Kasumi-1 (cell line): ENCODE results near the gene EIF4E2.

Experiments used
- DNase-seq, 2 experiments: peaks; one replicate each; lab custom pipeline; 2025; lab: John Stamatoyannopoulos, UW

Gene EIF4E2, protein sequence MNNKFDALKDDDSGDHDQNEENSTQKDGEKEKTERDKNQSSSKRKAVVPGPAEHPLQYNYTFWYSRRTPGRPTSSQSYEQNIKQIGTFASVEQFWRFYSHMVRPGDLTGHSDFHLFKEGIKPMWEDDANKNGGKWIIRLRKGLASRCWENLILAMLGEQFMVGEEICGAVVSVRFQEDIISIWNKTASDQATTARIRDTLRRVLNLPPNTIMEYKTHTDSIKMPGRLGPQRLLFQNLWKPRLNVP

DNA sequence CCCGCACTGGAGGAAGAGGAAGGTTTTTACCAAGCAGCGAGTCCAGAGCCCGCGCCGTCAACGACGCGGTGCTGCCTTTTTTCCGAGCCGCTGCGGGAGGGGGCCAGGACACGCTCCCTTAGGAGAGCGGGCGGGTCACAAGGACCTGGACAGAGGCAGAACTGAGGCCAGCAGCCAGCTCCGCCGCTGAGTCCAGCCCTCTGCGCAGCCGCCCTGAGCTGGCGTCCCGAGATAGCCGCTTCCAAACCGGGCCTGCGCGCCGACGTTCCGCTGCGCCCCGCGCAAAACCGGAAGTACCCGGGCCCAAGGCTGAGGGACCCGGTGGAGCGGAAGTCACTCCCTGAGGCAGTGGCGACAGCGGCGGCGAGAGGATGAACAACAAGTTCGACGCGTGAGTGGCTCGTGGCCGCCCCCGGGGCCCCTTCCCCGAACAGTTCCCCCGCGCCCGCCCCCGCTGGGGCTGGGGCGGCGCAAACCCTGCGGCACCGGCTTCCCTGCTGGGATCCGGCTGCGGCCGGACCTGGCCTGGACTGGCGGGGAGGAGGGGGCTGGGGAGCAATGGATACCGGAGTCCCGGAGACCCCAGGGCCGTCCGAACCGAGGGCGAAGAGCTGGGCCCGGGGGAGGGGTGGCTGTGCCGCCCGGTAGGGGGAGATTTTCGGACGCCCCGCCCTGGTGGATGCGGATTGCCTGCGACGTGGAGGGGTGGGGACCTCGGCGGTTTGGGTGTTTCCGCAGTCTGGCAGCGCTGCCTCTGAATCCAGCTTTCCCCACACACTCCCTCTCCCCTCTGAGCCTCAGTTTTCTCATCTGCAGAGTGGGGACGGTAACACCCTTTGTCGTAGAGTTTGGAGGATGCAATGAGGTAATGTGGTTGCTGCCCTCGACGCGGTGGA, at the start of gene EIF4E2, which contains the start of gene TIGD1:
EIF4E2 (plus strand) TSS at position 336 of the 896 bp plus-strand sequence; CDS start at position 372, 36 bp downstream.
TIGD1 (minus strand) TSS at position 204 of the 896 bp plus-strand sequence. CDS start 675 bp downstream, outside the sequence.
- peak; percentile 64 to 70 for DNase-seq

DNA sequence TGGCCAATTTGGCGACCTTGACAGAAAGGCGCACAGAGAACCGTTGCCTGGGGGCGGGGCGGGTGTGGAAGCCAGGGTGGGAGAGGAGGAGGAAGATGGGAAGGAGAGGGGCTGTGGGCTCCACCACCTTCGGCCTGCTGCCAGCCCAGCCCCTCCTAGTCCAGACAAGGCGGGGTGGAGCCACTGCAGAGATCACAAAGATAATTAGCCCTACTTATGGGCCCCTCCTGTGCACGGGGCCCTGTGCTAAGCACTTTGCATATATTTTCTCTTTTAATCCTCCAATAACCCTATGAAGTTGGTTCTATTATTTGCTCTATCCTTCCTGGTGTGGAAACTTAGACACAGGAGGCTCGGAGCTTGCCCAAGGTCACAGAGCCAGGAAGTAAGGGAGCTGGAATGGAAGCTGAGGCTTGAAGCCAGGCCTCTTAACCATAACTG, 49.1 kb upstream of the EIF4E2 start:
- DNase-seq: no peak

DNA sequence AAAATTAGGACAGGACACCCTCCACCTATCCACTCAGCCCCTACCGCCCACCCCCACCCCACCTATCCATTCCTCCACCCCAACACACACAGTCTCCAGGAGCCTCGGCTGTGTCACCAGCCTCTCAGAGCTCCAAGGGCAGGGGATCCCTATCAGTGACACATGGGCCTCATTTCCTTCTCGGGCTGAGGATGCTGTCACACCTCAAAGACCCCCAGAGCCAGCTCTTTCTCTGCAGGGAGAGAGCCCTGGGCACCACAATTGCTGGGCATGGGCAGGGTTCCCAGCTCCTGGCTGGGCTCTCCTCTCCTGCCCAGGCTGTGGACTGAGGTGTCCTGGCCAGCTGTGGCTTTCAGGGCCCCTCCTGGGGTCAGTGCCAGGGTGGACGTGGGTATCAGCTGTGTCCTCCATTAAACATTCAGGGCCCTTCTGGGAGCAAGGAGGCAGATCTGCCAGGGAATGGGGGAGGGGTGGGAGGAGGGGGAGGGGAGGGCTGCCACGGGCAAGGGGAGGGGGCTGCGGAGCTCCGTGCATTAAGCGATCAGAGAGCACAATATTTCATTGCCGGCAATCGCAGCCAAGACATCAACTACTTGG, 48.6 kb upstream of the EIF4E2 start:
- no peak for DNase-seq

DNA sequence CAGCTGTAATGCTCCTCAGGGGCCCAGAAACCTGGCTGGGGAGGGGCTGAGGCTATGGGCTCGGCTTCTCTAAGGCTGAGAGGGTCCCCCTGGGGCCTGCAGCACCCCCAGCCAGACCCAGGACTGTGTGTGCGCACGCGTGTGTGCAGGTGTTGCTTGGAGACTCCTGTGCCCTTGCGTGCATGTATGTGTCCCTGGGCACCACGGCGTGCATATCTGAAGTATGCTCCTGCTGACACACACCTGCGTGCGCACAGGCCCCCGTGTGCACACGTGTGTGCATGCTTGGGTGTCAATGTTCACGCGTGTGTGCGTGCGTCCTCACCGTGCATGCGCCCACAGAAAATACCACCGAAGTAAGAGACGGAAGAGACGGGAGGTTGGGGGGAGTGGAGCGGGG, 48.0 kb upstream of the EIF4E2 start:
- DNase-seq: no peak

DNA sequence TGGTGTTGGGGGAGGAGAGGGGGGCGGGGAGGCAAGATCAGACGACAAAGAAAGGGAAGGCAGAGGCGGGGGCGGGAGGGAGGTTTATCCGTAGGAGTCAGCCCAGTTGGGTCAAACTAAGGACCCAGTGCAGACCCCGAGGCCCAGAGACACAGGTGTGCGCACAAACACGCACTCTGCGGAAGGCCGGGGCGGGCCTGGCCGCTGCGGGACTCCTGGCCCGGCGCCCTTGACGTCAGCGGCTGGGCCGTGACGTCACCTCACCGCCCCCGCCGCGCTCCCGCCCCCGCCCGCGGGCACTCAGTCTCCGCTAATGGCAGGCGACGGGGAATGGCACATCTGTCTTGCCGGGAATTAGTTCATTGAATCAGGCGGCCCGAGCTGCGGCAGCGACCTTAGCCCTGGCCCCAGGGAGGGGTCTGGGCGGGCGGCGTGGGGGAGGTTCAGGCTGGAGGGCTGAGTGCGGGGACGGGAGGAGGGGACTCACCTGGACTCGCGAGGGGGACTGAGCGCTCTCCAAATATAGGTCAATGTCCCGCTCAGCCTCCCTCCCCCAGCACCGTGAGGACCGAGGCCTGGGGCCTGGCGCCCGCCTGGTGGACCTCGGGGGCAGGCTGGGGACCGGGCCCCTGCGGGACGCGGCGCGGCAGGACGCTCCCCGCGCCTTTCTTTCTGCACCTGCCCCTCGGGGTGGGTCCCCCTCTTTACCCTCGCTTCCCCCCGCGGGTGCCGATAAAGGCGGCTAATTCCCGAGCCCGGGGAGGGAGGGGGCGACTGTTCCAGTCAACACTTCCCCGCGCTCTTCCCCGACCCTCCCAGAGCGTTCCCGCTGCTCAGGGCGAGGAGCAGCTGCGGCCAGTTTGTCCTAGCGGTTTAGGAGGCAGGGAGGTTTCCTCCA, 47.3 kb upstream of the EIF4E2 start:
- DNase-seq: no peak

DNA sequence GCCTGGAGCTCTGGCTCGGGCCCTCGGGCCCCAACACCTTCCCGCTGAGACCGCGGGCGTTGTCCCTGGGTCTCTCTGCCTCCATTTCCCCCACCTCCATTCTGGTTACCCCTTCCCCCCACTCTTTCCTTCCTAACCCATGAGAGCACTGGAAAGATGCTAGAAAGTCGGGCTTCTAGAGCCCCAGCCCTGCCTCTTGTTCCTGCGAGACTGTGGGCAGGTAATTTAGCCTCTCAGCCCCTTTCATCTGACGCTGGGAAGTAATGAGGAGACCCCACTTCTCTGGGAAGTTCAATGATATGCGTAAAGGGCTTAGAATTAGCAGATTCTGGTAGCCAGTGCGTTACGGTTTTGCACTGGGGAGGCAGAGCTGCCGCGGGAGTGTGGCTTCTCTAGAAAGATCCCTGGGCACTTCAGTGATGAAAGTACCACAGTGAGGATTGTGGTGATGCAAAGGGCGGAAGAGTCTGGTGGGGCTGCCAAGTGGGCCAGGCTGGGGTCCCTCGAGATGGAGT, 46.6 kb upstream of the EIF4E2 start:
- DNase-seq: no peak

DNA sequence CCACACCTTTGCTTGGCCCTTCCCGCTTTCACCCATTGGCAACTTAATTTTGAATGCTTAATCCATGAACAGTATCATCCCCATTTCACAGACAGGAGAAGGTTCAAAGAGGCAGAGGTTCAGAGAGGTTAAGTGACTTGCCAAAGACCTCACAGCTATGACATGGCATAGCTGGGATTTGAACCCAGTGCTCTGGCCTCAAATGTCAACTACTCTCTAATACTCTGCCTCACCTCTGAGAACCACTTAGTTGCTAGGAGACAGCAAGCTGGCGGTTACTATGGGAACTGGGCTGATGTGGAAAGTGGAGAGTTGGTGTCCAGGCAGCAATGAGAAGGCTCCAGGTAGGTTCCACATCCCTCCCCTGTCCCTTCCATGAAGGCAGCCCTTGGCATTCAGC, 46.1 kb upstream of the EIF4E2 start:
- no peak for DNase-seq

DNA sequence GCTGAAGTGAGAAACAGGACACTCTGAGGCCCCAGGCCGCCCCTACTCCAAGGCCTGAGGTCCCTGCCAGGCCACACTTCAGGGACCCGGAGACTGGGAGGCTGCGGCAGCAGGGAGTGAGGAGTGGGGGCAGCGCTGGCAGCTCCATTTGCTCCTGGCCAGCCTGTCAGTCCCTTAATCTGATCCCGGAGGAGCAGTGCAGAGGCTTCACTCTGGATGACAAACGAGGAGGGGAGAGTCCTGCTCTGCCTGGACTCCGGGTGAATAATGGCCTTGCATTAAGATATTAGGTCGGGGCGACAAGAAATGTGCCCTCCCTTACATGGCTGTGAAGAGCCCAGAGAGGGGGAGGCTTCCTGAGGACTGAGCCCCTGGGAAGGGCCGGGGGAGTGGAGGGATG, 44.6 kb upstream of the EIF4E2 start:
- DNase-seq: no peak

DNA sequence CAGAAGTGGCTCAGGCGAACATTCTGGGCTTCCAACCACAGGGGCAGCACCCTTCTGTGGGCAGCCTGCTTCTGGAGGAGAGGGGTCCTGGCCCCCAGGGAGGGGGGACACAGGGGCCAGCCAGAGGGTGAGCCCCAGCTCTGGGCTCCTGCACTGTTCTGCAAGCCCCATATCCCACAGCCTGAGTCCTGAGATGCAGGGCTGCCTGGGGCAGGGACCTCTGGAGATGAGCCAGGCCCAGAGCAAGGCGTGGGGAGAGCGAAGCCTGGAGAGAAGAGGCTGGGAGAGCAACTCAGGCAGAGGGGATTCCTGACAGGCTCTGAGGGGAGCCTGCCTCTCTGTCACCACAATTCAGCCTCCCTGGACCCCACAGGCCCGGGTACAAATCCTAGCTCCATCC, 43.8 kb upstream of the EIF4E2 start:
- DNase-seq: no peak

DNA sequence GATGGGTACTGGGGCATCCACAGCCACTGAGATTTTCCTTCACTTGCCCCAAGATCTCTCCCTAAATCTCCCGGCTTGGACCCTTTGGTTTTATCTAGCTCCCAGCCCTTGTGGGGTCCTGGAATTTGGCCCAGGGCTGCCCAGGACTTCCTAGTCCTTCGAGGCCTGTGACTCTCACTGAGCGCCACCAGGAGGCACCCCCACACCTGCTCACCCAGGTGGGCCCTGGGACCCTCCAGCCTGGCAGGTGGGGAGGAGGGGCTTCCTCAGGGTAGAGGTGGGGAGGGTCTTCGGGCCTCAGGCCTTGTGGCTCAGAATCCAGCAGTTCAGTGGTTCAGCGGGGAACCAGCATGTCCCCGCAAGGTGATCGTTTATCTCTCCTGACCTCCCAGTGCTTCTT, 42.2 kb upstream of the EIF4E2 start:
- DNase-seq: no peak

DNA sequence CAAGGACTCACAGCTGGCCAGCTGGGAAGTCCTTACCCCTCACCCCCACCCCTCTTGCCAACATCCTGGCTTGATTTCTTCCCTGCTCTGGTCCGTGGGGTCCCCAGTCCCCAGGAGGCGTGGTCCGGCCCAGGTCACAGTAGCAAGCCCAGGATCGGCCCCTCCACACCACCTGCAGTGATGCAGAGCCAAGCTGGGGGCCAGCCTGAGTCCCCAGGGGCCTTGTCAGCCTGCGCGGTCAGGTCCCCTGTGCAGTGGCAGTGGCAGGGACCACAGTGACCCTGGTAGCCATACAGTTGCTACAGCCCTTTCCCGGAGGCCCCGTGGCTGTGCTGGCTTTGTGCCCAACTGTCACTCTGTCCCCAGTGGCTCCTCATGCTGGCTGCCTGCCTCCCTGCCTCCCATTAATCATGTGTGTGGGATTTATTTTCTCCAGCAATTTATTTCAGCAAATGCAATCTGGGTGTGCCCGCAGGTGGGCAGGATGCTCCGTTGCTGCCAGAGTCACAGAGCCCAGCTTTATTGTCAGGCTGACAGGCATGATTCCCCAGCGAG, 39.1 kb upstream of the EIF4E2 start:
- DNase-seq: no peak

DNA sequence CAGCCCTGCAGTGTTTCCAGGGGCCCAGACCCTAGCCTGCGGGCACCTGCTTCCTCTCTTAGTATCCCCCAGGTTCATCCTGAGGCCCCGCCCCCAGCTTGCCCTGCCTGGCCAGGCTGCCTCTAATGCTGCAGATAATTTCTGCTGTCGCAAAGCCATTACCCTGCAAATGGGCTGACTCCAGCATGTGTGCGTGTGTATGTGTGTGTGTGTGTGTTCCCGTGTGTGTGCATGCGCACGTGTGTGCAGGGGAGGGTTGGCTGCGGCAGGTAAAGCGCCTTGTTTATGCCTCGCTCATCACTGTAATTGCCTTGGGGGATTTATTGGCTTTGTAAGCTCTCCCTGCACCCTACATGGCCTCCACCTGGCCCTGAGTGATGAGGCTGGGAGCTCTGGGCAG, 37.9 kb upstream of the EIF4E2 start:
- DNase-seq: no peak

DNA sequence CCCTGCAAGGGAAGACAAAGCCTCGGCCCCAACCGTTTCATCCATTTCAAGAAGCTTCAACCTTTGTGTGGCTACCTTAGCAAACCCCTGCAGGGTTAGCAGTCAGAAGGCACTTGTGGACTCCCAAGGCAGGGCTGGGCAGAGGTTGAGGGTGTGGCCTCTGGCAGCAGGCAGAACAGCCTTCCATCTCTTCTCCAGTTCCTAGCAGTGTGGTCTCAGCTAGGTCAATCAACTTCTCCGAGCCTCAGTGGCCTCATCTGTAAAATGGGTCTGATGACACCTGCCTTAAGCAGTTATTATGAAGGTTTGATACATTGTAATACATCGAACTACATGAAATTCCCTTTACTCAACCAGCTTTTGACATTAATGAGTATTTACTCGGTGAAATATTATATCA, 37.1 kb upstream of the EIF4E2 start:
- DNase-seq: no peak

DNA sequence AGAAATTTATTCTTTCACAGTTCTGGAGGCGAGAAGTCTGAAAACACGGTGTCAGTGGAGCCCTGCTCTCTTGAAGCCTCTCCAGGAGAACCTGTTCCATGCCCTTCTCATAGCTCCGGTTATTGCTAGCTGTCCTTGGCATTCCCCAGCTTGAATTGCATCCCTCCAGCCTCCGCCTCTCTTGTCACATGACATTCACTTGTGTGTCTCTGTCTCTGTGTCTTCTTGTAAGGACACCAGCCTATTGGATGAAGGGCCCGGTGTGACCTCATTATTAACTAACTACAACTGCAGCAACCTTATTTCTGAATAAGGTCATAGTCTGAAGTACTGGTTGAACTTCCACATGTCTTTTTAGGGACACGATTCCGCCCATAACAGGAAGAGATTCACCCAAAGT, 34.9 kb upstream of the EIF4E2 start:
- no peak for DNase-seq

DNA sequence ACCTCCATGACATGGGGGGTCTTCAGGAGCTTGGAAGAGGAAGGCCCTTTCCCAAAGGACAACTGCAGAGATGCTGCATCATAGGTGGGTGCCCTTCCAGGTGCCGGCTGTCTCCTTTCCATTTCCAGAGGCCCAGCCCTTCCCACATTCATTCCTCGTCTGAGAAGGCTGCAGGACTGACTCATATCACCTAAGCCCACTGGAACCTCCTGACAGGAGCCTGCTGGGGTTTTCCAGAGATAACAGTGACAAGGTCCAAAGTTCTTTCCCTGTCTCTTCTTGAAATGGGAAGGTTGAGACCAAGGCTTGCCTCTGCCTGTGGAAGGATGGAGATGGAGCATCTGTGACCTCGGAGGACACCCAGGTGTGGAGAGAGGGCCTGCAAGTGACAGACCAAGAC, 33.9 kb upstream of the EIF4E2 start:
- no peak for DNase-seq

DNA sequence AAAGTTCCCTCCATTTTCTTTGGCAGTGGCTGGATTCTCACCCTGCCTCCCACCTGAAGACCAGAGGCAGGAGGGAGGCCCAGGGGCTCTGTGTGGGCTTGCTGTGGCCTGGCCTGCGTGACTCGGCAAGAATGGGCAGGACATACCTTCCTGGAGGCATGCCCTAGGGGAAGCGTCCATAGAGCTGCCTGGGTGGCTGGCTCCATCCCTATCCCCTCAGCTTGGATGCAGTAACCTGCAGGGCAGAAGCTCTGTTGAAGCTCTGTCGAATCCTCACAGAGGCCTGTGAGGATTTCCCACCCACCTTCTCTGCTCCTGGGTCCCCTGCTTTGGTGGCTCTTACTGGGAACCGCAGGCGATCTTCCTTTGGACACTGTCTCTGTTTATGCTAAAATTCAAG, 31.6 kb upstream of the EIF4E2 start:
- DNase-seq: no peak

DNA sequence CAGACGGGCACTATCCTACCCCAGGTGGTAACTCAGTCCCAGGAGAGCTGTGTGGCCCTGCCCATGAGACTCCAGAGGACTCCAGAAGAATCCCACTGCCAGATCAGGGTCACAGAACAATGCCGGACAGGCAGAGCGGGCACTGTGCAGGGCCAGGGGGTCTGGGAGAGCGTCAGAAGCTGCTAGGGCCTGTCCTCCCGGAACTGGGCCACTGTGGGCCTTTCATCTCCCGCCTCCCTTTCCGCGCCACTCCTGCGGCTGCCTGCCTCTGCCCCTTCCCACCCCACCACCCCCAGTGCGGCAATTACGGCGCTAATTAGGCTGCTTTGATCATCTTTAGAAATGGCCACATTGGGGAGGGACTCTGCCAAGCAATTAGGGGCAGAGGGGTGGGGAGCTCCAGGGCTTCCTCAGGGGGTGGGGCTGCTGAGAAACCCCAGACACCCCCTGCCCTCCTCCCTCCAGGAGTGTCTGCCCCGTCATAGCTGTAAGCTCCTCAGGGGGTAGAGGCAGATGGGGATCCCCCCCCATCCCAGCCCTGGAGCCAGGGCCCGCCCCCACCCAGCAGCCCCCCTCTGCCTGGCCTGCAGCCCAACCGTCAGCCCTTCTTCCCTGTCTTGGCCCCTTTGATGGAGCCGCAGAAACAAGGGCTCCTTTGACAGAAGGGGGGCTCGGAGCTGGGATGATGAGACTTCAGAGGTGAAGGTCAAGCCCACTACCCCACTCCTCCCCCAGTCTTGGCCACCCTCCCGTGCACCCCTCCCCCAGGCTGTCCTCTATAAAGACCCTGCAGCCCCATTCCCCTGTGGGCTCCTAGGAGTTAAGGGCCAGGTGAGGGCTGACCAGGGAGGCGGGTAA, 30.7 kb upstream of the EIF4E2 start, which contains the start of gene PRSS56:
PRSS56 (plus strand) TSS at position 808 of the 858 bp plus-strand sequence. CDS start 211 bp downstream, outside the sequence.
- DNase-seq: no peak

DNA sequence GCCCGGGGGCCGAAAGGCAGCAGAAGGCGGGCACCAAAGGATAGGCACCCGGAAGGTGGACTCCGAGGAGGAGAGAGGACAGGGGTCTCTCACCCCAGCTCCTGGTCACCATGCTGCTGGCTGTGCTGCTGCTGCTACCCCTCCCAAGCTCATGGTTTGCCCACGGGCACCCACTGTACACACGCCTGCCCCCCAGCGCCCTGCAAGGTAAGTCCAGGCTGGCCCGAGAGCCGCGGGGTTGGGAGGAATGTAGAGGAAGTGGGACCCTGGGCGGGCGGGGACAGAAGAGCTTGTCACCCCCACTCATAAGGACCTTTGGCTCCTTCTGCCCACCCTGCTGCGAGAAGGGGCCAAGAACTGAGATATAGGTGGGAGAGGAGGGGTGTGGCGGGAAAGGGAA, 30.0 kb upstream of the EIF4E2 start:
- DNase-seq: no peak

DNA sequence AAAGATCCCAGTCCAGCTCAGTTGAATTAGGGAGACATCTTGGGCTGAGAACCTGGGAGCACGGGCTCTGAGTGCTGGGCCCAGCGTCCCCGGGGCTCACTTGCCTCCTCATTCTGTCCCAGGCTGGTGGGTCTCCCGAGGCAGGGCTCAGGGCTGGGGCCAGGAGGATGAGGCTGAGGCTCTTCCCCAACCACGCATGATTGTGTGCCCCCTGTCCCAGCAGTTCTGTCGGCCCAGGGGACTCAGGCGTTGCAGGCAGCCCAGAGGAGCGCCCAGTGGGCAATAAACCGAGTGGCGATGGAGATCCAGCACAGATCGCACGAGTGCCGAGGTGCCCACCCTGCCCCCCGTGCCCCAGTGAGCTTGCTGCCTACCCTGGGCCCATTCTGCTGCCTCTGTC, 29.4 kb upstream of the EIF4E2 start:
- no peak for DNase-seq

DNA sequence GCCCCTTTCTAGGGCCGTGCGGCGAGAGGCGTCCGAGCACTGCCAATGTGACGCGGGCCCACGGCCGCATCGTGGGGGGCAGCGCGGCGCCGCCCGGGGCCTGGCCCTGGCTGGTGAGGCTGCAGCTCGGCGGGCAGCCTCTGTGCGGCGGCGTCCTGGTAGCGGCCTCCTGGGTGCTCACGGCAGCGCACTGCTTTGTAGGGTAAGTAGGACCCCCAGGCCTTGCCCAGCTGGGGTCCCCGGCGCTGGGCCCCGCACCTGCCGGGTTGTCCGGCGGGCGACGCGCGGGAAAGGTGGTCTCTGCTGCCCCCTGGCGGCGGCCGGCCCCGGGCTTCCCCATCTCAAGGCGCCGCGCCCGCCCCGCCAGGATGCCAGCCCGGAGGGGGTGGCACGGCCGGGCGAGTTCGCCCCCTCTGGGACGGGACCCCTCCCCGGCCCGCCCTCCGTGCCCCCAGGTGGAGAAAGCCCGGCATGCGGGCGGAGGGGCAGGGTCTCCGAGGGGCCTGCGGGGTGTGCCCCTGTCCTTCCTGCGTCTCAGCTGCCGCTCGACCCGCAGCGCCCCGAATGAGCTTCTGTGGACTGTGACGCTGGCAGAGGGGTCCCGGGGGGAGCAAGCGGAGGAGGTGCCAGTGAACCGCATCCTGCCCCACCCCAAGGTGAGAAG, 28.4 kb upstream of the EIF4E2 start:
- DNase-seq: no peak
